Measurements from ENCODE around the gene CFAP206. TPM values are rescaled to one million over a fixed set of nuclear protein-coding genes. Genes with fewer than 3 reads are reported as not detected.
A peak's percentile ranks its signal among the peaks of the same experiment; 100 is the strongest.

CFAP206 gene
- total RNA-seq, 1 donor from 2014 or later = 0.40 TPM

DNA sequence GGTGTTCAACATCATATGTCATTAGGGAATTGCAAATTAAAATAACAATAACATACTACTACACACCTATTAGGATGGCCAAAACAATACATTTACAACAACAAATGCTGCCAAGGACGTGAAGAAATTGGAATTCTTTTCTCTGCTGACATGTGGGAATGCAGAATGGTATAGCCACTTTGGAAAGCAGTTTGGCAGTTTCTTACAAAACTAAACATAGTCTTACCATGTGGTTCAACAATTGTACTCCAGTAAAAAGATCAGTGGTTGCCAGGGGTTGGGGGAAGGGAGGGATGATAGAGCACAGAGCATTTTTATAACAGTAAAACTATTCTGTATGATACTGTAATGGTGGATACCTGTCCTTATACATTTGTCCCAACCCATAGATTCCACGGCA is 12.3 kb upstream of the CFAP206 start:
- no peak for DNase-seq (ENCODE audit: low read depth)
- H3K4me3 ChIP-seq (ENCODE audit: low read depth, low read length) = no peak overlapping the region
- no peak for TF ChIP-seq CTCF (conservative IDR thresholded peaks at IDR 0.05; ENCODE audit: low read depth, low read length)

DNA sequence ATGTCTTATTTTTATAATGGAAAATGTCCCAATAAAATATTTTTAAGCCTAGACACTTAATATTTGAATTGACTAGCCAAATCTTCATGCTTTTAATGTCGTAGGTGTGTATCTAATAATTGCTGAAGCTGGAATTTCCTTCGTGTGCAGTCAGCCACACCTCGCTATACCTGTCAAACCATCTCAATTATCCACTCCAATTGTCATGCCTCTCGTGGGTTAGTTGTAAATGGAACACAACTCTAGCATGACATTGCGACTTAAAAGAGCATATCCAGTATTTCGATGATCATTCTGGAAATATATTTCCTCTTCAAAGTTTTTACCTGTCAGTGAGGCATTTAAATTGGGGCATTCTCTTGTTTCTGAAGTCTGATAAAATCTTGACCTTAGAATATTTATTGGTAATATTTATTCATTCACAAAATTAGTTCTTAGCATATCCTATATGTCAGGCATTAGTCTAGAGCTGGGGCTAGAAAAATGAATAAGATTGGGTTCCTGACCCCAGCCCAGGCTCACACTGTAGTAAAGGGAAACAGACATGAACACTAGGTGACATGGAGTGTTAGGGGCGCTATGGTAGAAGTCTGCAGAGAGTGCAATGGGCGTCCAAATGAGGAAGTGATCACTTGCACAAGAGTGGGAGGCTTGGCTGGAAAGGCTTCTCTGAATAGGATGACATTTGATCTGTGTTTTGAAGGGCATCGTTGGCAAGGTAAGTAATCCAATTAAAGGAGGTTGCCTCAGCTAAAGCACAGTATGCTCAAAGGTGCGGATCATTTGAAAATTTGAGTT is 11.0 kb upstream of the CFAP206 start:
- H3K4me3 ChIP-seq (ENCODE audit: low read depth, low read length) = no peak overlapping the region
- no peak for TF ChIP-seq CTCF (conservative IDR thresholded peaks at IDR 0.05; ENCODE audit: low read depth, low read length)
- no peak for DNase-seq (ENCODE audit: low read depth)

- no peak overlapping the region for H3K4me3 ChIP-seq (ENCODE audit: low read depth, low read length)
- TF ChIP-seq CTCF (conservative IDR thresholded peaks at IDR 0.05; ENCODE audit: low read depth, low read length) = no peak
- DNase-seq (ENCODE audit: low read depth) = no peak
These were observed 10.1 kb upstream of the CFAP206 start for GRCh38 chr6:87397656-87398055.

- TF ChIP-seq CTCF (conservative IDR thresholded peaks at IDR 0.05; ENCODE audit: low read depth, low read length) = no peak
- no peak for DNase-seq (ENCODE audit: low read depth)
- H3K4me3 ChIP-seq (ENCODE audit: low read depth, low read length) = no peak overlapping the region
These were observed 5.9 kb upstream of the CFAP206 start for GRCh38 chr6:87401832-87402231.

DNA sequence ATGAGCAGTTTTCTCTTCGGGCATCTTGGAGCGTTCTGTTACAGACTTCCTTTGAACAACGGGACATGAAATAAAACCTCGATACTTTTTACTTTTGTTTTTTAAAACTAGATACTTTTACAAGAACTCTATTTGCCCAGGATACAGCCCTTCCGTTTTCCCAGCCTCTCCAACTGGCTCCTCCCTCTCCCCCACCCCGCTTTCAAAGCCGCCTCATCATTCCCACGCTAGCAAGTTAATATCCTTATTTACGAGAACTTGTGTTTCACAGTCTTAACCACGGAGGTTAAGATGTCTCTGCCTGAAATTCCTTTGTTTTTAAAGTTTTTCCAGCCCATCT is 241 bp upstream of the CFAP206 start:
- peak; percentile 4 for DNase-seq (ENCODE audit: low read depth)
- H3K4me3 ChIP-seq (ENCODE audit: low read depth, low read length) = peak overlapping the region; percentile 88
- no peak for TF ChIP-seq CTCF (conservative IDR thresholded peaks at IDR 0.05; ENCODE audit: low read depth, low read length)

- DNase-seq (ENCODE audit: low read depth) = no peak
- peak overlapping the region; percentile 88 for H3K4me3 ChIP-seq (ENCODE audit: low read depth, low read length)
- TF ChIP-seq CTCF (conservative IDR thresholded peaks at IDR 0.05; ENCODE audit: low read depth, low read length) = no peak
These were observed 966 bp downstream of the CFAP206 start for GRCh38 chr6:87408721-87409155.

DNA sequence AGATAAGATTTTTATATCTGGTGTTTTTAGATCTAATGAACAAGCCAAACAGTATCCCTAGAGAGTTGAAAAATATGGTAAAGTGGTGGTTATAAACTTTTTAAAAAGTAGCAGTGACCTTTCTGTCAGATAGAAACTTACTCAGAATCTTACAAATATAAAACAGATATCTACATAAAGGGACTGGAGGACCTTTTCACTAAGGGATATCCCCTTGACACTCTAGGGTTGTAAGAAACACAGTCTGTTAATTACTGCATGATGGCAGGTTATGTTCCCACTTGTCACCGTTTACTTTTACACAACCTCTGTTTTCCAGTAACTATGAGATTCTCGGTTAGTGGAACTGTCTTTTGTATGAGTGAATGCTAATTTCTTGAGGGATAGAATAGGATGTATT is 11.5 kb downstream of the CFAP206 start:
- no peak overlapping the region for H3K4me3 ChIP-seq (ENCODE audit: low read depth, low read length)
- no peak for TF ChIP-seq CTCF (conservative IDR thresholded peaks at IDR 0.05; ENCODE audit: low read depth, low read length)
- no peak for DNase-seq (ENCODE audit: low read depth)
